ENCODE measurements around the gene MPHOSPH9. TPM values are rescaled to one million over a fixed set of nuclear protein-coding genes. Genes with fewer than 3 reads are reported as not detected.
A peak's percentile ranks its signal among the peaks of the same experiment; 100 is the strongest.

Gene MPHOSPH9
- total and polyA plus RNA-seq, 2 donors (not counting 1 experiment from before 2014, with no cell fraction given), result 11.8 to 45.1 TPM

DNA sequence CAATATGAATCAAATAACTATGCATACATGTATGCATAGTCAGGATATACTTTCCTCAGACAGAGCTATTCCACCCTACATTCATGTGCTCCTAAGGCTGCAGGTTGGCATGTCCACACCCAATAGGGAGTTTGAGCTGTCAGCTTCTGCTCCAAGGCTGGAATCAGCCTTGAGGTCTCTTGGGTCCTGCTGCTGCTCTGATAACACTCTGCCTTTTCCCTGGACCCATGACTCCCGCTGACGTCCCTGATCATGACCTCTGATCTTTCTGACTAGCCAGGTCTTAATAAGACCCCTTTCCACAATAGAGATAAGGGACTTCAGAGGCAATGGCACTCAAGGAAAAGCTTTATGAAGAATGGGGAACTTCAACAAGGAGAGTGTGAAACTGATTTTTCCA, 87.7 kb downstream of the MPHOSPH9 start:
- POLR2A ChIA-PET, result no interaction called here
- ATAC-seq (ENCODE audit: low read depth), result no peak
- Histone ChIP-seq H3K4me3 (ENCODE audit: control extremely low read depth in 1 of 5, extremely low read depth in 1 of 5, insufficient read depth in 1 of 5, low read depth in 2 of 5, low read length in 4 of 5) (no peak overlapping the region), H3K79me2 (ENCODE audit: control insufficient read depth, insufficient read depth, low read length) (peaks cover 16% of the 10 kb centered on the region), H4K20me1 (ENCODE audit: control insufficient read depth, insufficient read depth, low read length, poor library complexity, severe bottlenecking) (no peaks in the 10 kb centered on the region), H2AFZ (ENCODE audit: insufficient read depth, low read depth, low read length, poor library complexity, severe bottlenecking) (no peak overlapping the region), H3K4me1 (ENCODE audit: control insufficient read depth in 2 of 2, insufficient read depth in 2 of 2, low read length in 2 of 2) (peaks cover 28 to 37% of the 10 kb centered on the region in 2 donors), H3K36me3 (replicated peaks in 1 of 2; ENCODE audit: control extremely low read depth in 1 of 2, control insufficient read depth in 1 of 2, extremely low read depth in 1 of 2, insufficient read depth in 2 of 2, low read length in 1 of 2) (no peaks in the 10 kb centered on the region), H3K27ac (ENCODE audit: low read length in 2 of 2) (no peak overlapping the region), H3K9me3 (ENCODE audit: control extremely low read depth in 1 of 3, control insufficient read depth in 2 of 3, insufficient read depth in 1 of 3, low read length in 2 of 3) (no peaks in the 10 kb centered on the region), H3K4me2 (replicated peaks; ENCODE audit: low read depth, low read length, poor library complexity, severe bottlenecking) (no peak overlapping the region), H3K27me3 (replicated peaks in 1 of 4; ENCODE audit: control extremely low read depth in 1 of 4, control insufficient read depth in 3 of 4, insufficient read depth in 4 of 4, low read length in 3 of 4) (peaks cover 0 to 6% (median 2%) of the 10 kb centered on the region in 4 experiments), H3K9ac (ENCODE audit: low read length) (no peak overlapping the region)
- WGBS (ENCODE audit: insufficient coverage), result no CpG with 5 or more reads among the region's 2 CpGs
- Mint-ChIP-seq H3K9me3 (ENCODE audit: insufficient read depth) (no peaks in the 10 kb centered on the region), H3K27ac (no peak overlapping the region), H3K27me3 (no peaks in the 10 kb centered on the region), H3K4me3 (no peak overlapping the region), H3K4me1 (peaks cover 52% of the 10 kb centered on the region)
- intact Hi-C loops (cut with micrococcal nuclease), result no loop called here
- CTCF ChIA-PET, result interaction anchor here (1.0 kb wide), 1 partner anchor 10 kb away, joined by 3 read pairs; no protein-coding TSS in a partner anchor
- no peak for DNase-seq
- TF ChIP-seq, protein P1, sequence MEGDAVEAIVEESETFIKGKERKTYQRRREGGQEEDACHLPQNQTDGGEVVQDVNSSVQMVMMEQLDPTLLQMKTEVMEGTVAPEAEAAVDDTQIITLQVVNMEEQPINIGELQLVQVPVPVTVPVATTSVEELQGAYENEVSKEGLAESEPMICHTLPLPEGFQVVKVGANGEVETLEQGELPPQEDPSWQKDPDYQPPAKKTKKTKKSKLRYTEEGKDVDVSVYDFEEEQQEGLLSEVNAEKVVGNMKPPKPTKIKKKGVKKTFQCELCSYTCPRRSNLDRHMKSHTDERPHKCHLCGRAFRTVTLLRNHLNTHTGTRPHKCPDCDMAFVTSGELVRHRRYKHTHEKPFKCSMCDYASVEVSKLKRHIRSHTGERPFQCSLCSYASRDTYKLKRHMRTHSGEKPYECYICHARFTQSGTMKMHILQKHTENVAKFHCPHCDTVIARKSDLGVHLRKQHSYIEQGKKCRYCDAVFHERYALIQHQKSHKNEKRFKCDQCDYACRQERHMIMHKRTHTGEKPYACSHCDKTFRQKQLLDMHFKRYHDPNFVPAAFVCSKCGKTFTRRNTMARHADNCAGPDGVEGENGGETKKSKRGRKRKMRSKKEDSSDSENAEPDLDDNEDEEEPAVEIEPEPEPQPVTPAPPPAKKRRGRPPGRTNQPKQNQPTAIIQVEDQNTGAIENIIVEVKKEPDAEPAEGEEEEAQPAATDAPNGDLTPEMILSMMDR (IDR thresholded peaks at IDR 0.05), result no peak
- TF ChIP-seq EZH2 (IDR thresholded peaks at IDR 0.05; ENCODE audit: borderline replicate concordance, insufficient read depth, low read depth, low read length, poor library complexity, severe bottlenecking), result no peak

DNA sequence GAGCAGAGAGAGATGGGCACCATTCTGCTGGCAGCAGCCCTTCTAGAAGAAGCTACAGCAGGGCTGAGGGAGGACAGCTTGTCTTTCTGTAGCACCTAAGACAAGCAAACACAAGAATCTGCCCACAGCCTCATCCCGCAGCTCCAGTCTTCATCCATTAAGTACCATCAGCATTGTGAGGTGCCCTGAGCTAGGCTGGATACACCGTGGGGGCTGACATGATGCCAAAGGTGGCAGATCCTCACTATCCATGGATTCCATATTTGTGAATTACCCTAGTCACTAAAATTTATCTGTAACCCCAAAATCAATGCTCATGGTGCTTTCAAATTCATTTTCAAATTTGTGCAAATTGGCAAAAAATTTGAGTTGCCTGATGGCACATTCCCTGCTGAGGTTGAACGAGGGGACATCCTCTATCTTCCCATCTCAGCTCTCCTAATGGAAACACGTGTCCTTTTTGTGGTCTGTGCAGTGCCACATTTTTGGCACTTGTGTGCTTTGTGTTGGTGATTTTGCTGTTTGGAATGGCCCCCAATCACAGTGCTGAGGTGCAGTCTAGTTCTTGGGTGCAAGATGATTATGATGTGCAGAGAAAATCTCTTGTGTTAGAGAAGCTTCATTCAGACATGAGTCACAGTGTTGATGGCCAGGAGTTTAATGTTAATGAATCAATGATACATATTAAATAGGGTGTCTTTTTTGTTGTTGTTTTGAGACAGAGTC, 89.0 kb downstream of the MPHOSPH9 start:
- no peak for DNase-seq
- peak overlapping the region; percentile 10 for H3K9ac ChIP-seq (ENCODE audit: low read length)
- intact Hi-C loops (cut with micrococcal nuclease), result loop anchor here (5.0 kb wide), 1 partner anchor 37 kb away; no protein-coding TSS in a partner anchor
- H3K36me3 ChIP-seq (replicated peaks in 1 of 2; ENCODE audit: control extremely low read depth in 1 of 2, control insufficient read depth in 1 of 2, extremely low read depth in 1 of 2, insufficient read depth in 2 of 2, low read length in 1 of 2), result no peaks in the 10 kb centered on the region
- H3K4me2 ChIP-seq (replicated peaks; ENCODE audit: low read depth, low read length, poor library complexity, severe bottlenecking), result peak overlapping the region; percentile 57
- no peaks in the 10 kb centered on the region for H3K27me3 ChIP-seq (replicated peaks in 1 of 4; ENCODE audit: control extremely low read depth in 1 of 4, control insufficient read depth in 3 of 4, insufficient read depth in 4 of 4, low read length in 3 of 4)
- peaks cover 51% of the 10 kb centered on the region for H3K4me1 Mint-ChIP-seq
- peaks cover 29% of the 10 kb centered on the region in 2 donors for H3K4me1 ChIP-seq (ENCODE audit: control insufficient read depth in 2 of 2, insufficient read depth in 2 of 2, low read length in 2 of 2)
- H3K79me2 ChIP-seq (ENCODE audit: control insufficient read depth, insufficient read depth, low read length), result peaks cover 19% of the 10 kb centered on the region
- no peaks in the 10 kb centered on the region for H3K27me3 Mint-ChIP-seq
- CTCF ChIA-PET, result interaction anchor here (0.6 to 1.8 kb wide), 9 partner anchors 7 to 100 kb away, joined by 3 to 10 read pairs (median 5); partner anchors contain the start of gene PITPNM2
- H4K20me1 ChIP-seq (ENCODE audit: control insufficient read depth, insufficient read depth, low read length, poor library complexity, severe bottlenecking), result no peaks in the 10 kb centered on the region
- H3K9me3 Mint-ChIP-seq (ENCODE audit: insufficient read depth), result no peaks in the 10 kb centered on the region
- H3K4me3 Mint-ChIP-seq, result peak overlapping the region; percentile 5
- WGBS (ENCODE audit: insufficient coverage), result 94% methylated on average over 3 of the region's 4 CpGs
- no peaks in the 10 kb centered on the region for H3K9me3 ChIP-seq (ENCODE audit: control extremely low read depth in 1 of 3, control insufficient read depth in 2 of 3, insufficient read depth in 1 of 3, low read length in 2 of 3)
- H3K27ac Mint-ChIP-seq, result peak overlapping the region; percentile 81
- peak overlapping the region; percentile 65 to 75 for H3K27ac ChIP-seq (ENCODE audit: low read length in 2 of 2)
- H3K4me3 ChIP-seq (ENCODE audit: control extremely low read depth in 1 of 5, extremely low read depth in 1 of 5, insufficient read depth in 1 of 5, low read depth in 2 of 5, low read length in 4 of 5), result peak overlapping the region in 1 of 5 experiments; percentile 15
- TF ChIP-seq, protein P1 (IDR thresholded peaks at IDR 0.05), result no peak
- TF ChIP-seq EZH2 (IDR thresholded peaks at IDR 0.05; ENCODE audit: borderline replicate concordance, insufficient read depth, low read depth, low read length, poor library complexity, severe bottlenecking), result no peak
- POLR2A ChIA-PET, result interaction anchor here (0.6 to 1.6 kb wide), 4 partner anchors 29 to 164 kb away, joined by 3 to 6 read pairs (median 4); no protein-coding TSS in a partner anchor
- H2AFZ ChIP-seq (ENCODE audit: insufficient read depth, low read depth, low read length, poor library complexity, severe bottlenecking), result peak overlapping the region; percentile 66
- no peak for ATAC-seq (ENCODE audit: low read depth)
